ENCODE data around the gene BBS9.
A peak's percentile ranks its signal among the peaks of the same experiment; 100 is the strongest.
"Not testable (repeated sequence)": the region's sequence is repeated elsewhere in the genome, so short reads cannot be mapped to it uniquely, and the experiment has no call there.

The BBS9 gene

DNA sequence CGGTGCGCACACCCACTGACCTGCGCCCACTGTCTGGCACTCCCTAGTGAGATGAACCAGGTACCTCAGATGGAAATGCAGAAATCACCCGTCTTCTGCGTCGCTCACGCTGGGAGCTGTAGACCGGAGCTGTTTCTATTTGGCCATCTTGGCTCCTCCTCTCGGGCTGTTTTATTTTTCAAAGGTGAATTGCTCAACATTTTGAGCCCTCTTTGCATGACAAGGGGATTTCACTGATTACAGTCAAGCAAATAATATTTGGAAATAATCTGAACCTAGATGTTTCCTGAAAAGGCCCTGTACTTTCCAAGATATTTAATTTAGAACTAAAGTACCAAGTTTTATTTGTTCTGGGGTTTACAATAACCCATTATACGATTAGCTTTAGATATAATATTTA is 398.2 kb downstream of the BBS9 start:
- intact Hi-C loops (cut with DNase I); DNase-seq: not testable (repeated sequence)

DNA sequence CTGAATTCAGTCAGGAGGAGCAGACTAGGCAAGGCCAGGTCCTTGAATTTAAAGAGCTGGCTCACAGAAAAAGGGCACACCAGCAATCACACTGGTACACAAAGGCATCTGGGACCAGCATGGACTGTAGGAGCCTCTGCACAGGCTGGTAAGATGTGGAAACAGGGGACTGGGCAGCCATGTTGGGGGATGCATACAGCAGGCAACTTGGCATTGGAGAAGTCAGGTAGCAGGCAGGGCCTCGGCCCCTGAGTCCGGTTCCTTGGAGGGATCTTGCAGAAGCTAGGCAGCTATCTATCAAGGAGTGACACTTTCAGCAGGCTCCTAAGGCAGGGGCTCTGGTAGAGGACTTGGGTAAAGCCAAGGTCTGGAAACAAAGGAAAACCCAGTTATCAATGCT is 399.7 kb downstream of the BBS9 start:
- peak in 1 of 10 donors; percentile 31 for DNase-seq
- intact Hi-C loops (cut with DNase I): no loop called here

- intact Hi-C loops (cut with DNase I): no loop called here
- DNase-seq: peak in 1 of 10 donors; percentile 14
These were observed 401.3 kb downstream of the BBS9 start for GRCh38 chr7:33530664-33531063.

- intact Hi-C loops (cut with DNase I): no loop called here
- peak in 1 of 10 donors; percentile 45 for DNase-seq
These were observed 402.5 kb downstream of the BBS9 start for GRCh38 chr7:33531888-33532287.

- intact Hi-C loops (cut with DNase I): no loop called here
- no peak for DNase-seq
These were observed 405.5 kb downstream of the BBS9 start for GRCh38 chr7:33534833-33535232.

DNA sequence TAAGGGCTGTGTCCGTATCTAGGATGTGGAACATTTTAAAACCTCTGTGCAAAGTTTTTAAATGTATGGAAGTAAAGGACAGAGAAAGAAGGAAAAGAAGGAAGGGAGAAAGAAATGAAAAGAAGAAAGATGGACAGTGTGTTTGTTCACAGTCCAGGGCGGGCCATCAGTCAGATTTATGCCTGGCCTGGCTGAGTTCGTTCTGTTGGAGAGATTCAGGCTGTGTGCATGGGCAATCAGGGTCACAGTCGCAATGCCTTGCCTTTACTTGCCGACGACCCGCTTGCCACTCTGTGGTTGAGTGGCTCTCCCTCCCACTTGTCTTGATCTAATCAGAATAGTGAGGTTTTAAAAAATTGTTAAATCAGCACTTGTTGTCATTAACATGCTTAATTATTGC is 406.6 kb downstream of the BBS9 start:
- intact Hi-C loops (cut with DNase I): no loop called here
- DNase-seq: no peak

- intact Hi-C loops (cut with DNase I): no loop called here
- DNase-seq: no peak
These were observed 407.2 kb downstream of the BBS9 start for GRCh38 chr7:33536398-33537103.

- DNase-seq: no peak
- intact Hi-C loops (cut with DNase I): no loop called here
These were observed 407.7 kb downstream of the BBS9 start for GRCh38 chr7:33537104-33537477.

DNA sequence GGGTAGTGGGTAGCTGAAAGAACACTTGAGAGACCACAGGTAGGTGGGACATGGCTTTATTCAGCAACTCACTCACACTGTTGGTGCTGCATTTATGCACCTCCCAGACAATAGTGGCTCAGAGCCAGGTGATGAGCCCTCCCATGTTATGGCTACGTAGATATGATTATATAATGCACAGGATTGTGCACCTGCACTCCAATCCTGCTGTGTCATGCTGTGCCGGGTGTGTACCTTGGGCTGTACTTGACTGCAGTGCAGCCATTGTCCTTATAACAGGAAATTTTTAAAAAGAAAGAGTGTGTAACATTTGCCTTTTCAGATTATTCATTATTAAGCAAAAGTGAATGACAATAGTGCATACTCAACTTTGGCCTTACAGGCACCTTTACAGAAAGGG is 409.8 kb downstream of the BBS9 start:
- peak in 1 of 10 donors; percentile 42 for DNase-seq

GRCh38 chr7:33539659-33540400 is 410.5 kb downstream of the BBS9 start:
- no peak for DNase-seq
- intact Hi-C loops (cut with DNase I): no loop called here

More for the DNA sequence above, 409.8 kb downstream of the BBS9 start:
- intact Hi-C loops (cut with DNase I): no loop called here

- DNase-seq: no peak
- intact Hi-C loops (cut with DNase I): no loop called here
These were observed 418.5 kb downstream of the BBS9 start for GRCh38 chr7:33547880-33548279.

DNA sequence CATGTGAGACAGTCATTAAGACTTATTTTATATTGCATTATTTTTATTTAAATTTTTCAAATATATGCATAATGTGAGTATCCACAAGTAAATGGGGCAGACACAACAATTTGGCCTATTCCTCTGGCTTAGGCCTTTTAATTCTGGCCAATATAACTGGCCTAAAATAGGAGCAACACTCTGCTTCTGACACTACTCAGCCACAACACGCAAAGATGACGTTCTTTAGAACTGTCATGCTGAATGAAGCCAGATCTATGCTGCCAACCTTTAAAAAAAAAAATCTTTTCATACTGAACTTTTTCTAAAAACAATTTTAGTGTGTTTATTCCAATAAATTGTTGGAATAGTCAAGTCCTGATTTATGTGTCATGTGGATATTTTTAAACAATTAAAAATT is 421.0 kb downstream of the BBS9 start:
- intact Hi-C loops (cut with DNase I): no loop called here
- no peak for DNase-seq

- intact Hi-C loops (cut with DNase I): no loop called here
- no peak for DNase-seq
These were observed 421.6 kb downstream of the BBS9 start for GRCh38 chr7:33550979-33551378.

DNA sequence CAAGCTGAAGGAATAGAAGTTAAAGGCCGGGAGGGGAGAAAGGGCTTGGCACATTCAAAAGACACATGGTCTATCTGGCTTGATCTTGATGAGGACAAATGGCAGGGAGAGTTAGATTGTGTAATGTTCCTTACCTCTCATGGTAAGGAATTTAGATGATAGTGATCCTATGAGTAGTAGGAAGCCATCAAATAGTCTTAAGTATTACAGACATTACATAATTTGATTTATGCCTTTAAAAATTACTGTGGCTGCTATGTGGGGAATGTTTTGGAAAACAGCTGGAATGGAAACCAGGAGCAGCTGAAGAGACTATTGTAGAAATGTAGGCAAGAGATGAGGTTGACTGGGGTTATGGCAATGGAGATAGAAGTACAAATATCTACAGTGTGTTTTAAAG is 424.7 kb downstream of the BBS9 start:
- DNase-seq: no peak

GRCh38 chr7:33554576-33554975 is 425.2 kb downstream of the BBS9 start:
- DNase-seq: no peak
- intact Hi-C loops (cut with DNase I): no loop called here

More for the DNA sequence above, 424.7 kb downstream of the BBS9 start:
- intact Hi-C loops (cut with DNase I): no loop called here

- no peak for DNase-seq
These were observed 427.1 kb downstream of the BBS9 start for GRCh38 chr7:33556472-33556871.

GRCh38 chr7:33558549-33559323 is 429.4 kb downstream of the BBS9 start:
- DNase-seq: no peak
- intact Hi-C loops (cut with DNase I): no loop called here

More at GRCh38 chr7:33556472-33556871, 427.1 kb downstream of the BBS9 start:
- intact Hi-C loops (cut with DNase I): no loop called here

- no peak for DNase-seq
- intact Hi-C loops (cut with DNase I): no loop called here
These were observed 430.0 kb downstream of the BBS9 start for GRCh38 chr7:33559324-33559710.

- intact Hi-C loops (cut with DNase I): no loop called here
- DNase-seq: no peak
These were observed 433.6 kb downstream of the BBS9 start for GRCh38 chr7:33562996-33563395.

DNA sequence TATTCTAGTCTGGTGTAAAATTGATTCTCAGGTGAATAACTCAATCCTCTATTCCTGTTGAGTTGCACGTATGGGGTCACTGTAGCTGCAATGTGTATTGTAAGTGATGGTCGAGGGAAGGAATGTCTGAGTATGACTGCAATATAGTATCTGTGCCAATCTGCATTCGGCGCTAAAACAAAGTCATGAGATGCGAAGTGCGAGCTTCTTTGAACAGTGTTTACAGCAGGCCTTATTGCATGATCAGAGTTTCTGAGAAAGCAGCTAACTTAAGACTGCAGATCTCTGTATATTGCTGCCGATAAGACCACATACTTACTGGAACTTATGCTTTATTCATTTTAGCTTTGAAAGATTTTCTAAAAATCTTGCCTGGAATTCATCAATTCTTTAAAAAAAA is 434.3 kb downstream of the BBS9 start:
- intact Hi-C loops (cut with DNase I): no loop called here
- no peak for DNase-seq

DNA sequence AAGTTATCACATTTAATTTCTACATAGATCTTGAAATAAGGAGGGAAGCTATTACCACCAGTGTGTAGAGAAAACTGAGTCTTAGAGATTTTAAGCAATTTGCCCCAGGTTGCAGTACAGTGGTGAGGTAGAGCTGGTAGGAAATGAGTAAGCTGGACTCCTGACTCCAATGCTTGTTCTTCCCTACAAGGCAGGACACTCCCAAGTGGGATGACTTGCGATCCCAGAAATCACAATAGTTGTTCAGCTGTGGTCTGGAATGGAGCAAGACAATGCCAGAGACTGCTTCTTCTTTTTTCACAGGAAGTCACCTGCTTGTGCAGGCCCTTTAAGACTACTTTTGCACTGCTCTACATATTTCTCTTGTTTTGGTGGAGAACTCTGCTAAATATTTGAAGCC is 448.8 kb downstream of the BBS9 start:
- DNase-seq: no peak
- intact Hi-C loops (cut with DNase I): no loop called here
